K562 (cell line): ENCODE data around the gene AP4E1. TPM values are rescaled to one million over a fixed set of nuclear protein-coding genes. Genes with fewer than 3 reads are reported as not detected.

Source experiments
- ATAC-seq: fragments of 200-7000 bp; cut with Tn5 transposase; 3 replicates; pipeline ENCODE4 v1.9.1; 2020; ENCODE audit warnings: moderate library complexity
- BruUV-seq: library from RNA; stranded (reverse); fragments of 400-500 nt; replicated peaks from 2 replicates; lab custom pipeline; 2021; lab: Mats Ljungman, UMichigan
- CTCF ChIA-PET: fragments of 300-600 bp; formaldehyde crosslinking; extraction: SDS; loops from one replicate; lab custom pipeline; 2021; ENCODE audit warnings: low intra/inter-chr PET ratio; lab: Yijun Ruan, JAX
- POLR2A ChIA-PET: fragments of 300-600, 350-650 bp; sonication (Branson Sonifier 250); formaldehyde crosslinking; extraction: SDS; loops from one replicate; lab custom pipeline; 2021; ENCODE audit warnings: antibody characterized with exemption, inconsistent platforms; lab: Yijun Ruan, JAX
- DNase-seq, 4 experiments: peaks; one replicate each; pipeline versions ENCODE4 v3.0.0 to v3.0.0-alpha.2; 2011 to 2018; ENCODE audit warnings: low spot score in 3 of 4, mixed read lengths in 3 of 4; ENCODE audit errors: extremely low read depth in 1 of 4
- FAIRE-seq: peaks from 2 replicates; lab custom pipeline; 2011; peaks lifted over from hg19 to GRCh38; lab: Jason Lieb, UNC
- H2AFZ ChIP-seq: 2 replicates; pipeline ENCODE4 v1.6.0; 2011; ENCODE audit warnings: low read depth, low read length, control low read depth, inconsistent platforms
- H3K27ac ChIP-seq: fragments of 200-600 bp; 3 replicates; pipeline ENCODE4 v1.8.0; 2011; ENCODE audit warnings: low read depth, mild to moderate bottlenecking, control low read depth, inconsistent platforms, low read length, moderate library complexity, mixed read lengths; ENCODE audit errors: extremely low read depth
- H3K27me3 ChIP-seq, 2 experiments: fragments of 300-600 bp in 1 of 2; 2 replicates in 1 of 2; 3 replicates in 1 of 2; pipeline versions ENCODE4 v1.6.0 to v1.8.0; 2011; ENCODE audit warnings: inconsistent platforms in 2 of 2, low read length in 2 of 2, mild to moderate bottlenecking in 1 of 2, mixed read lengths in 1 of 2, moderate library complexity in 1 of 2; ENCODE audit not compliant: control insufficient read depth in 2 of 2, insufficient read depth in 2 of 2
- H3K36me3 ChIP-seq: fragments of 300-600 bp; 3 replicates; pipeline ENCODE4 v1.8.0; 2011; ENCODE audit warnings: mild to moderate bottlenecking, low read length, inconsistent platforms; ENCODE audit not compliant: control insufficient read depth, insufficient read depth
- H3K4me1 ChIP-seq, 2 experiments: fragments of 200-600 bp in 1 of 2; replicated peaks in 1 of 2; 2 replicates in 1 of 2; 3 replicates in 1 of 2; pipeline versions ENCODE4 v1.5.1 to v1.8.0; 2011; ENCODE audit warnings: inconsistent platforms in 2 of 2, low read length in 2 of 2, mild to moderate bottlenecking in 1 of 2, mixed read lengths in 1 of 2, moderate library complexity in 1 of 2; ENCODE audit not compliant: control insufficient read depth in 2 of 2, insufficient read depth in 2 of 2
- H3K4me2 ChIP-seq: 2 replicates; pipeline ENCODE4 v1.6.1; 2011; ENCODE audit warnings: low read length, control low read depth, inconsistent platforms, mixed read lengths; ENCODE audit not compliant: insufficient read depth
- H3K4me3 ChIP-seq: fragments of 200-600 bp; sonication (generic), shearing (Covaris generic); 2 replicates; pipeline ENCODE4 v1.5.1; 2016; ENCODE audit warnings: control low read depth, inconsistent platforms
- H3K79me2 ChIP-seq: fragments of 200-600 bp; 3 replicates; pipeline ENCODE4 v1.8.0; 2011; ENCODE audit warnings: low read length, inconsistent platforms; ENCODE audit not compliant: control insufficient read depth, insufficient read depth
- H3K9ac ChIP-seq, 2 experiments: 2 replicates each; pipeline versions ENCODE4 v1.6.0 to v1.6.1; 2011; ENCODE audit warnings: low read depth in 2 of 2, low read length in 2 of 2, control low read depth in 1 of 2, inconsistent platforms in 1 of 2, mild to moderate bottlenecking in 1 of 2, mixed read lengths in 1 of 2; ENCODE audit not compliant: insufficient read depth in 1 of 2
- H3K9me1 ChIP-seq: one replicate; pipeline ENCODE4 v1.6.0; 2011; ENCODE audit warnings: inconsistent platforms, mild to moderate bottlenecking, low read length, moderate library complexity; ENCODE audit not compliant: control insufficient read depth, insufficient read depth
- H3K9me3 ChIP-seq: replicated peaks from 2 replicates; pipeline ENCODE4 v1.5.1; 2011; ENCODE audit warnings: low read depth, low read length, inconsistent platforms; ENCODE audit not compliant: control insufficient read depth, insufficient read depth
- H4K20me1 ChIP-seq: replicated peaks from 2 replicates; pipeline ENCODE4 v1.6.1; 2011; ENCODE audit warnings: low read length, inconsistent platforms, mixed read lengths; ENCODE audit not compliant: control insufficient read depth, insufficient read depth
- ATF1 ChIP-seq, 2 experiments: fragments of 450-650 bp in 1 of 2; IDR thresholded peaks; 2 replicates each; pipeline ENCODE4 v1.6.1; 2016; ENCODE audit warnings: missing compliant biosample characterization in 1 of 2, missing genetic modification characterization in 1 of 2
- DLX4 ChIP-seq: fragments of 250-450 bp; sonication (Bioruptor Pico); IDR thresholded peaks from 2 replicates; pipeline ENCODE4 v1.6.1; 2021; ENCODE audit warnings: mild to moderate bottlenecking
- ELK3 ChIP-seq: fragments of 450-650 bp; formaldehyde crosslinking; IDR thresholded peaks from 2 replicates; pipeline ENCODE4 v1.4.0; 2020; ENCODE audit warnings: mild to moderate bottlenecking
- FOXA1 ChIP-seq: fragments of 450-650 bp; IDR thresholded peaks from 2 replicates; pipeline ENCODE4 v1.6.1; 2016; ENCODE audit warnings: mild to moderate bottlenecking, borderline replicate concordance
- HDAC8 ChIP-seq: fragments of 450-650 bp; IDR thresholded peaks from 2 replicates; pipeline ENCODE4 v1.6.1; 2016; ENCODE audit warnings: mild to moderate bottlenecking, missing genetic modification characterization, moderate library complexity, missing compliant biosample characterization
- HLTF ChIP-seq: fragments of 450-650 bp; IDR thresholded peaks from 2 replicates; pipeline ENCODE4 v1.6.1; 2016
- NKRF ChIP-seq: fragments of 450-650 bp; IDR thresholded peaks from 2 replicates; pipeline ENCODE4 v1.6.1; 2016; ENCODE audit warnings: borderline replicate concordance
- NR2C2 ChIP-seq, 2 experiments: fragments of 200-800 bp in 1 of 2; sonication (Bioruptor generic) in 1 of 2; sonication (generic) in 1 of 2; formaldehyde crosslinking in 1 of 2; IDR thresholded peaks; 2 replicates each; pipeline versions ENCODE4 v1.6.1 to v1.8.0; 2016 to 2022; ENCODE audit warnings: mild to moderate bottlenecking in 1 of 2, missing compliant biosample characterization in 1 of 2, missing genetic modification characterization in 1 of 2, missing genetic modification reagents in 1 of 2
- NR2F6 ChIP-seq: fragments of 450-650 bp; formaldehyde crosslinking; IDR thresholded peaks from 2 replicates; pipeline ENCODE4 v1.4.0; 2020; ENCODE audit warnings: mild to moderate bottlenecking
- PTTG1 ChIP-seq: fragments of 450-650 bp; IDR thresholded peaks from 2 replicates; pipeline ENCODE4 v1.6.1; 2016; ENCODE audit warnings: low read depth, mild to moderate bottlenecking, missing genetic modification characterization, missing compliant biosample characterization
- RAD21 ChIP-seq, 2 experiments: fragments of 250-450 bp in 1 of 2; fragments of 450-650 bp in 1 of 2; sonication (Bioruptor Pico) in 1 of 2; formaldehyde crosslinking in 1 of 2; IDR thresholded peaks in 1 of 2; conservative IDR thresholded peaks in 1 of 2; 2 replicates each; pipeline versions ENCODE4 v1.4.0 to v1.8.0; 2020 to 2022; ENCODE audit warnings: mild to moderate bottlenecking in 2 of 2, moderate library complexity in 1 of 2
- SRSF7 ChIP-seq: fragments of 200-400 bp; formaldehyde crosslinking; optimal IDR thresholded peaks from 2 replicates; pipeline ENCODE3; 2017; ENCODE audit warnings: mild to moderate bottlenecking, low read depth, low read length
- STAG1 ChIP-seq: sonication (generic); formaldehyde crosslinking; IDR thresholded peaks from 2 replicates; pipeline ENCODE4 v1.5.0; 2020; ENCODE audit warnings: missing genetic modification reagents, borderline replicate concordance
- TCF7 ChIP-seq: sonication (generic); IDR thresholded peaks from 2 replicates; pipeline ENCODE4 v1.6.1; 2016; ENCODE audit warnings: antibody characterized with exemption, borderline replicate concordance
- WGBS: fragments of 100-300 bp; shearing (Covaris generic); methylation state at CpG from one replicate; pipeline ENCODE4 v1.1.6; 2016; ENCODE audit warnings: low coverage, mixed read lengths; ENCODE audit not compliant: insufficient coverage; ENCODE audit errors: missing lambda C conversion rate; 5-methylcytosine and 5-hydroxymethylcytosine counted together
- in situ Hi-C: fragments of 300-500 bp; cut with MboI; formaldehyde crosslinking; loops from 4 replicates; pipeline ENCODE4 v1.15.0; 2018; ENCODE audit warnings: inconsistent platforms, mixed read lengths
- intact Hi-C: fragments of 100-400 bp; cut with micrococcal nuclease; formaldehyde crosslinking; loops from 2 replicates; pipeline ENCODE4 v1.14.2; 2022
- polyA plus RNA-seq, 8 experiments: library from polyadenylated mRNA; depleted of rRNA in 4 of 8; stranded (reverse) in 5 of 8; unstranded in 3 of 8; fragments of >200 nt; fragmentation: Nextera tagmentation in 2 of 8; fragmentation: Illumina TruSeq in 1 of 8; extraction: Ambion mirVana in 2 of 8; extraction: Trizol in 1 of 8; gene quantifications; 2 replicates each; pipeline versions ENCODE4 v1.2.1 to v1.2.3, GENCODE V29; 2011 to 2014; ENCODE audit warnings: inconsistent platforms in 1 of 8, missing spikeins in 1 of 8
- total RNA-seq, 7 experiments: library from RNA; depleted of rRNA in 6 of 7; stranded (reverse); fragments of >200 nt in 6 of 7; fragmentation: Illumina TruSeq in 2 of 7; extraction: Trizol in 2 of 7; gene quantifications; 2 replicates each; pipeline versions ENCODE4 v1.2.1 to v1.2.3, GENCODE V29; 2011 to 2021; ENCODE audit warnings: low replicate concordance in 1 of 7
- TF ChIP-seq, protein P1 (sequence below): fragments of 450-650 bp; formaldehyde crosslinking; IDR thresholded peaks from 2 replicates; pipeline ENCODE4 v1.4.0; 2022; ENCODE audit warnings: missing genetic modification characterization
- TF ChIP-seq, protein P2 (sequence below): sonication (generic); formaldehyde crosslinking; IDR thresholded peaks from 2 replicates; pipeline ENCODE4 v1.9.0; 2022; ENCODE audit warnings: mild to moderate bottlenecking, missing genetic modification reagents

AP4E1 gene
- total and polyA plus RNA-seq, 9 of the 15 experiments (the other 6 are each of a cell fraction or from before 2014, with no cell fraction given) = 1.3 to 11.5 (median 4.4) TPM

GRCh38 chr15:51025454-51025846 lies 117.0 kb downstream of the AP4E1 start:
- no peaks in the 10 kb centered on the region for H3K79me2 ChIP-seq
- no peak overlapping the region for H3K27ac ChIP-seq
- H3K9me1 ChIP-seq = no peaks in the 10 kb centered on the region
- H3K27me3 ChIP-seq = peaks cover 0 to 5% of the 10 kb centered on the region in 2 experiments; a peak in 1 of 5 replicates
- no peak for TF ChIP-seq SRSF7
- TF ChIP-seq PTTG1 (tag) = no peak
- TF ChIP-seq HDAC8 (tag) = no peak
- TF ChIP-seq TCF7 = no peak
- TF ChIP-seq ATF1 (CRISPR knock-in tag; IDR thresholded peaks at IDR 0.05) = no peak
- no peak for TF ChIP-seq ATF1 (tag; IDR thresholded peaks at IDR 0.05)
- no peak for TF ChIP-seq RAD21 (CRISPR knock-in tag; conservative IDR thresholded peaks at IDR 0.05 in 1 of 2, IDR thresholded peaks at IDR 0.05 in 1 of 2)
- no peak for TF ChIP-seq NR2F6
- no peak for TF ChIP-seq NKRF
- no peak for TF ChIP-seq NR2C2 (CRISPR knock-in tag; IDR thresholded peaks at IDR 0.05)
- TF ChIP-seq NR2C2 (tag; IDR thresholded peaks at IDR 0.05) = no peak
- TF ChIP-seq ELK3 (CRISPR knock-in tag) = no peak
- TF ChIP-seq HLTF = no peak
- TF ChIP-seq FOXA1 = no peak
- no peak for TF ChIP-seq STAG1 (CRISPR knock-in tag)
- TF ChIP-seq, protein P1, sequence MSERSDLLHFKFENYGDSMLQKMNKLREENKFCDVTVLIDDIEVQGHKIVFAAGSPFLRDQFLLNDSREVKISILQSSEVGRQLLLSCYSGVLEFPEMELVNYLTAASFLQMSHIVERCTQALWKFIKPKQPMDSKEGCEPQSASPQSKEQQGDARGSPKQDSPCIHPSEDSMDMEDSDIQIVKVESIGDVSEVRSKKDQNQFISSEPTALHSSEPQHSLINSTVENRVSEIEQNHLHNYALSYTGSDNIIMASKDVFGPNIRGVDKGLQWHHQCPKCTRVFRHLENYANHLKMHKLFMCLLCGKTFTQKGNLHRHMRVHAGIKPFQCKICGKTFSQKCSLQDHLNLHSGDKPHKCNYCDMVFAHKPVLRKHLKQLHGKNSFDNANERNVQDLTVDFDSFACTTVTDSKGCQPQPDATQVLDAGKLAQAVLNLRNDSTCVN (CRISPR knock-in tag) = no peak
- no peak for TF ChIP-seq DLX4 (CRISPR knock-in tag)
- TF ChIP-seq, protein P2, sequence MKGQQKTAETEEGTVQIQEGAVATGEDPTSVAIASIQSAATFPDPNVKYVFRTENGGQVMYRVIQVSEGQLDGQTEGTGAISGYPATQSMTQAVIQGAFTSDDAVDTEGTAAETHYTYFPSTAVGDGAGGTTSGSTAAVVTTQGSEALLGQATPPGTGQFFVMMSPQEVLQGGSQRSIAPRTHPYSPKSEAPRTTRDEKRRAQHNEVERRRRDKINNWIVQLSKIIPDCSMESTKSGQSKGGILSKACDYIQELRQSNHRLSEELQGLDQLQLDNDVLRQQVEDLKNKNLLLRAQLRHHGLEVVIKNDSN (CRISPR knock-in tag) = no peak
- intact Hi-C loops = no loop called here
- no peak overlapping the region for H3K4me2 ChIP-seq
- DNase-seq (no peak), FAIRE-seq (no peak), ATAC-seq (no peak)
- H3K9me3 ChIP-seq = no peaks in the 10 kb centered on the region
- no peaks in the 10 kb centered on the region for H3K4me1 ChIP-seq
- no peaks in the 10 kb centered on the region for H4K20me1 ChIP-seq
- no peak overlapping the region for H2AFZ ChIP-seq
- no peaks in the 10 kb centered on the region for H3K36me3 ChIP-seq
- POLR2A ChIA-PET = interaction anchor here (1.3 kb wide), 1 partner anchor 349 kb away, joined by 3 read pairs; no protein-coding TSS in a partner anchor
- in situ Hi-C loops = no loop called here
- no TSS peak for BruUV-seq
- CTCF ChIA-PET = no interaction called here
- no peak overlapping the region for H3K9ac ChIP-seq
- WGBS = 10% methylated on average over 2 of the region's 3 CpGs
- H3K4me3 ChIP-seq = no peak overlapping the region
